Measurements from ENCODE around the gene LHFPL6.
A peak's percentile ranks its signal among the peaks of the same experiment; 100 is the strongest.

DNA sequence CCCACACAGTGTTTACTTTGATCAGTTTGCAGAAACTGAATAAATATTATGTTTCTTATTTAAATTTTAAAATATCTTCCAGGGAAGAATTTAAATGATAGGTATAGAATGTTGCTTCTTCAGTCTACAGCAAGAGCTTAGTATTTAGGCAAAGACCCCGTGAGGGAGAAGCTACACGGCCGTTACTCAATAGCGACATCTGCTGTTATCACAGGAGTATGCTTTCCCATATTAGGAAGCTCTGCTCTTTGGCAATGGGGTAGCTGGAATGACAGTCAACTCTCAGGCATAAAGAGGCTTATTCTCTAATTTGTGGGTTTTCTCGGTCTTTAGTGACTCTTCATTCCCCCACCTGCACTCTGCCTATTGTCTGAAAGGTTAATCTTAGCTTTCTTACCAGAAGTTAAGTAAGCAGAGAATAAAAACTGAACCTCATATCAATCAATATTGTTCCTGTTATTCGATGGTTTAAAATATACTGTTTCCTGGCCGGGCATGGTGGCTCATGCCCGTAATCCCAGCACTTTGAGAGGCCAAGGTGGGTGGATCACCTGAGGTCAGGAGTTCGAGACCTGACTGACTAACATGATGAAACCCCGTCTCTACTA lies 13.2 kb upstream of the LHFPL6 start:
- TF ChIP-seq CTCF (IDR thresholded peaks at IDR 0.05) (peak; percentile 59 to 85 (median 72)), POLR2AphosphoS5 (IDR thresholded peaks at IDR 0.05) (no peak)

Data from upper lobe of left lung (tissue), 4 donors.